ENCODE results near the gene SUV39H1.
"Not testable (repeated sequence)": the region's sequence is repeated elsewhere in the genome, so short reads cannot be mapped to it uniquely, and the experiment has no call there.

The SUV39H1 gene

GRCh38 chrX:48688531-48689150 lies 7.9 kb upstream of the SUV39H1 start:
- no peak for DNase-seq (ENCODE audit: low read depth)

DNA sequence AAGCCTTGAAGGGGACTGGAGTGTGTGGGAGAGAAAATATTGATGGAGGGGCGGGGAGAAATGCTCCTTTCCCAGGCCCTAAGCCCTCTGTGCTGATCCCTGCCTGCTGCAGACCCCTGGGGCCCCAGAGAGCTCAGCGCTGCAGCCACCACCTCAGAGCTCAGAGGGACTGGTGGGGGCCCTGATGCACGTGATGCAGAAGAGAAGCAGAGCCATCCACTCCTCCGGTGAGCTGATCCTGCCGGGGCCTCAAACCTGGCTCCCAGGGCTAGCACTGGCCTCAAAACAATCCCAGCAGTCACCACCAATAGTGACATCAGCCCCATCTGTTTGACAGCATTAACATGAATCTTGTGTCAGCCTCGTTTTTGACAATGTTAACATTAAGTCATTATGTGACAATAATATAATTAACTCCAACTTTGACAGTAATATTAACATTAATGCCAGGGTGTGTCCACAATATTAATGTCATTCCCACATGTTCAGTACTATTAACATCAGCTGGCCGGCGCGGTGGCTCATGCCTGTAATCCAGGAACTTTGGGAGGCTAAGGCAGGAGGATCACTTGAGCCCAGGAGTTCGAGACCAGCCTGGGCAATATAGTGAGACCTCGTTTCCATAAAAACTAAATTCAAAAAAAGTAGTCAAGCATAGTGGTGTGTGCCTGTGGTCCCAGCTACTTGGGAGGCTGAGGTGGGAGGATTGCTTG lies 7.2 kb upstream of the SUV39H1 start:
- DNase-seq (ENCODE audit: low read depth) = no peak

- not testable (repeated sequence) for DNase-seq (ENCODE audit: low read depth)
These were observed 4.8 kb upstream of the SUV39H1 start for GRCh38 chrX:48691746-48692145.

DNA sequence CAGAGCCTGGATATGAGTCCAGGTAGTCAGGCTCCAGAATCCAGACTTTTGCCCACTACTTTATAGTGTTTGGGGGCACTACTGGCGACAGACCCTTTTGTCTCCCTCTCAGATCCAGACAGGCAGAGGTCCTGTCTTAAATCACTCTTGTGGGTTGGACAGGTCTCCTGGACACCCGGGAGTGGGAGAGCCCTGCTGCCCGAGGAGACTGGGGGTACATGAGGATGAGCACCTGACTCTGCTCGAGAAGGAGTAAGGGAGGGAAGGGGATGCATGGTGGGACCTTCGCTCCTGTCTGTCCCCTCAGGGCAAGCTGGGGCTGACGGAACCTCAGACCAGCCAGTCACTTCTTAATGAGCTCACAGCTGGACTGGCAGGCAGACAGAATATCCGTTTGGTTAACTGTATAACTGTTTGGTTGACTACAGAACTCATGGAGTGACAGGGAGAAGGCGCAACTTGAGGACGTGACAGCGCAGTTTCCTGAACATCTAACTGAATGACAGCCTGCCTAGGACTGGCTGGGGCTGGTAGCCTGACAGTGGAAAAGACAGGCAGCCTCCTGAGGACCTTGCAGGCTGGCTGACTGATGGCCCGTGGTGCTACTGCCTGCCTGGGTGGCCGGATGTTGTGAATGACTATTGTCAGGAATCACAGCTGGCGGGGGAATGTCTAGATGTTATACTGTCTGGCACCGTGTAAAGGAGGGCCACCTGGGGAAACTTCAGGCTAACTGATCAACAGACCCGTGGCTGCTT lies 1.6 kb upstream of the SUV39H1 start:
- no peak for DNase-seq (ENCODE audit: low read depth)

GRCh38 chrX:48695534-48695896 lies 1.0 kb upstream of the SUV39H1 start:
- no peak for DNase-seq (ENCODE audit: low read depth)

- DNase-seq (ENCODE audit: low read depth) = no peak
These were observed 621 bp upstream of the SUV39H1 start for GRCh38 chrX:48695925-48696300.

DNA sequence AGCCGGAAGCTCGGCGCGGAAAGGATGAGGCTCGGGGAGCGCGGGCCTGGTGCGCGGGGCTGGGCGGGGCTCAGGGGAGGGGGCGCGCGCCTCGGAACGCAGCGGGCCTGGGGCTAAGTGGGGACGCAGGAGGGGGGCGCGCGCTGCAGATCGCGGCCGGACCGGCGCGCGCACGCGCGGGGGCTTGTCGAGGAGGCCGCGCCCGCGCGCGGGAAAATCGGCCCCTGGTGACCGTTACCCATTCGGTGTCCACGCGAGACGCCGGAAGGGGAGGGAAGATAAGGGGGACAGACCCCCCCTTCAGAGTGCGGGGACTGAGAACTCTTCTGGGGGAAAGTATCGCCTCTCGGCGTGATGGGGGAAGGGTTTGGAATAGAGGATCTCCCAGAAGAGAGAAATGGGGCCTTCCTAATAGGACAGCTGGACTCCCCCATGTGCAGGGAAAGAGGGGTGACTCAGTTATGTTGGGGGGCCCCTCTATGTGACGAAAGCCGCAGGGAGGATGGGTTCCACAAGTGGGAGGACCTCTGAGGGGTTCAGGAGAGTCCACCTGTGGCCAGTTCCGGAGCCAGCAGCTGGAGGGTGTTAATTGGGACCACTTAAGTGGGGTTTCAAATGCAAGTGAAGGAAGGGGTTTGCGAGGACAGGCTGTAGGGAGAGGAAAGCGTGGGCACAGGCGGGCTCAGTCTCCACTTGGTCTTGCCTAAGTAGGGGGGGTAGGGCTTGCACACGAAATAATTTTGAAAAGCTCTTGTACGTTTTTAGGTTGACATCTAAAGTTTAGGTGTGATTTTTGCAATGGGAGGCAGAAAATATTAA lies 584 bp downstream of the SUV39H1 start:
- DNase-seq (ENCODE audit: low read depth) = no peak

- DNase-seq (ENCODE audit: low read depth) = no peak
These were observed 1.8 kb downstream of the SUV39H1 start for GRCh38 chrX:48698306-48698705.

- no peak for DNase-seq (ENCODE audit: low read depth)
These were observed 3.7 kb downstream of the SUV39H1 start for GRCh38 chrX:48700246-48700645.

DNA sequence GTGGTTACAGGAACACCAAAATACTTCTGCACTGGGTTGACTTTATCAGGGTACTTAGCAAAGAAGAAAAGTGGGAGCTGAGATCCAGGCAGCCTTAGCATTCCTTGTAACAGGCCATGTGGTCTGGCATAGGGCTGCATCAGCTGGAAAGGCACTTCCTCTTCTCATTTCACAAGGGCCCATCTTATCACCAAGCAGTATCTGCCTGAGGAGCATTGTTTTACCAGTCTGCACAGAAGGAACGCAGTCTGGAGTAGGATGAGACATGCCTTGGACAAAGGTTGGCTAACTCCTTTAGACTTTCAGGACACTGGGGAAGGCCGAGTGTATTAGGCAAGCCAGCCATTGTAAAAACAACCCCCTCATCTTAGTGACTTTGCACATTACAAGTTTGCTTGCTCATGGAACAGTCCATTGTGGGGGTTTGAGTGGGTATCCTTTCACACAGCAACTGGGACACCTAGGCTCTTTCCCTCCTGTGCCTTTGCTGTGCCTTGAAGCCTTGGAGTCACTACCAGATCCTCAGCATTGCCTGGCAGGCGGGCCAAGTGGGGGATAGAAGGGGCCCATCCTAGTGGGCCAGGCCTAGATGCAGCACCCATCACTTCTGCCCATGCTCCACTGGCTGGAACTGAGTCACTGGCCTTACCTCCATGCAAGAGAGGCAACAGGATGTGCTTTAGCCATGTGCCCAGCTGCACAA lies 4.6 kb downstream of the SUV39H1 start:
- no peak for DNase-seq (ENCODE audit: low read depth)

- no peak for DNase-seq (ENCODE audit: low read depth)
These were observed 5.5 kb downstream of the SUV39H1 start for GRCh38 chrX:48702032-48702431.

DNA sequence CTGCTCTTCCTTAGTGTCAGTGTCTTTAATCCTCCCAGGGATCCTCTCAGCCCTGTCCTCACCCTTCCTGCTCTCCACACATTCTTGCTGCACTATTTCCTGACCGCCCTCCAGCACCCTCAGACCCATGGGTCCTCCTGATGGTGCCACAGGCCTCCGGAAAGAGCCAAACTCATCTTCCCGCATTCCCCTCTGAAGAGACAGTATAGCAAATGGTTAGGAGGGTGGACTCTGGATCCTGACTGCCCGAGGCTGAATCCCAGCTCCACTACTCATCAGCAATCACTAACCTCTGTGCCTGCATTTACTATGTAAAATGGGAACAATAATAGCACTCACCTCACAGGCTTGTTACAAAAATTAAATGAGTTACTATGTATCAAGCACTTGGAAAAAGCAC lies 6.2 kb downstream of the SUV39H1 start:
- DNase-seq (ENCODE audit: low read depth) = no peak

- no peak for DNase-seq (ENCODE audit: low read depth)
These were observed 6.7 kb downstream of the SUV39H1 start for GRCh38 chrX:48703228-48703627.

DNA sequence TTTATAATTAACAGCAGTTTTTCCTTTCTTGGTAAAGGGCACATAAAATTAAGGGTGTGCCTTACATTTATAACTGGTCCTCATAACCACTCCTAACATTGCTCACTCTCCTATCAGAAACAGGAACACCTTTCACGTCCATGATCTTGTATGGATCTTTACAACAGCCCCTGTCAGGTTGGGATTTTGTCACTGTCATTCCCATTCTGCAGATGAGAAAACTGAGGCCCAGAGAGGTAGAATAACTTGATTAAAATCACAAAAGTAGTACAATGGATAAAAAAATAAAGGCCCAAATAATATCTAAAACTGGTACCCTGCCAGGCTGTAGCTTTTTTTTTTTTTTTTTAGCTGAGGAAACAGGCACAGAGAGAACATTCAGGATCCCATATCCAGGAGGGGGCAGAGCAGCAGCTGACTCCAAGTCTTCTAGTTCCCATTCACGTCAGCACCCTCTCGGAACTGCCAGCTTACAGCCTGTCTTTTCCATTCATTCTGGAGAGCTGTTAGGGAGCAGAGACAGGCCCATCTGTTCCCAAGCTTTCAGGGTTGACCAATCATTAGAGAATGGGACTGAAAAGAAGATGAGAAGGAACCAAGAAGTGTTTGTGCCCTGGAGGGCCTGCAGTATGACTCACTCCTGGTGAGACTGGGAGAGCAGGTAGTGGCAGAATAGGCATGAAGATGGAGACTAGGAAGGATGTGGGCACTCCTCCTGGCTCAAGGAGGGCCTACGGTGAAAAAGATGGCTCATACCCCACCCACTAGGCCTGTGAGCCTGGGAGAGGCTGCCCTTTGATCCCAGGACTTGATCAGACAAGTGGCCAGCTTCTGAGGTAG lies 7.3 kb downstream of the SUV39H1 start:
- no peak for DNase-seq (ENCODE audit: low read depth)

DNA sequence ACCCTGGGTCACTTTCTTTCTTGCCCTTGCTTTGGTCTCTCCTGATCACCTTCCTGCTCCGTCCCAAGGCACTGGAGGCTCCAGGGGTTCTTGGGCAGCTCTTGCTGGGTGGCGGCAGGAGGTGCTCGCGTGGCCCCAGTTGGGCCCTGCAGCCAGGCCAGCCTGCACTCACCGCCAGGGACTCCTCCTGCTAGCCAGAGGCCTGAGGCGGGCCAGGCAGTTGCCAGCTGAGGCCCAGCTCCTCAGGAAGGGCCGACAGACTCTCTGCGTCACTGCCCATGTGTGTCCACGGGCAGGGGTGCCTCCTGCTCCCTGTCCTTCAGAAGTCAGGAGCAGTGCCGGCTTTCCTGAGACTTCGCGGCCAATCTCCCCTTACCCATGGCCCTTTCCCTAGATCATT lies 9.3 kb downstream of the SUV39H1 start:
- DNase-seq (ENCODE audit: low read depth) = no peak

DNA sequence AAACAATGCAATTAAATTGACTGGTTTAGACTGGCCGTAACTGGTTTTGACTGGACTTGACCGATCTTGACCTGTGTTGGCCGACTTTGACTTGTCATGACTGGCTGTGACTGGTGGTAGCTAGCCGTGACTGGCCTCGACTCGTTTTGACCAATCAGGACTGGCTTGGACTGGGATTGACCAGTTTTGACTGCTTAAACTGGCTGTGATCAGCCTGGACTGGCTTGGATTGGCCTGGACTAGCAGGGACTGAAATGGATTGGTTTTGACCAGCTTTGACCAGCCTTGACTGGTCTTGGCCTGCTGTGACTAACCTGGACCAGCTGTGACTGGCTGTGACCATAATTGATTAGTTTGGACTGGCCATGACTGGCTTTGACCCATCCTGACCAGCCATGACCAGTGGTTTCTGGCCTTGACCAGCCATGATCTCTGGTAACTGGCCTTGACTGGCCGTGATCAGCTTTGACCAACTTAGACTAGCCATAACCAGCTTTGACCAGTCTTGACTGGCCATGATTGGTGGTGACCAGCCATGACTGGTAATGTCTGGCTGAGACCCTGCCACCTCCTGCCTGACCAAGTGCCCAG lies 13.1 kb downstream of the SUV39H1 start:
- no peak for DNase-seq (ENCODE audit: low read depth)

- no peak for DNase-seq (ENCODE audit: low read depth)
These were observed 14.8 kb downstream of the SUV39H1 start for GRCh38 chrX:48711162-48711928.

GRCh38 chrX:48711929-48712505 lies 15.5 kb downstream of the SUV39H1 start:
- DNase-seq (ENCODE audit: low read depth) = no peak

DNA sequence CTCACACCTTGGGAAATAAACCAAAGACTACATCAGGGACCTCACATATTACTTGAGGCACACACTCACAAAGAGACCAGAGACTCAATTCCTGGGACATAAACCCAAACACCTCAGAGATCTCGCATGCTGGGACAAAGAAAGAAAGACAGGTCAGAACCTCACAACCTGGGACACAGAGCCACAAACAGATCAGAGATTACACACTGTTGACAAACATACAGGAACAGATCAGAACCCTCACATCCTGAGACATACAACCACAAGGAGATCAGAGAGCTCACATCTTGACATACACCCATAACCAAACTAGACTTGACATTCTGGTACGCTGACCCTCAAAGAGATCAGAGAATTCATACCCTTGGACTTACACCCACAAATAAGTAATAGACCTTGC lies 17.3 kb downstream of the SUV39H1 start:
- no peak for DNase-seq (ENCODE audit: low read depth)
